Endodermal cell (in vitro differentiated cells): ENCODE measurements around the gene DIP2B. TPM values are rescaled to one million over a fixed set of nuclear protein-coding genes. Genes with fewer than 3 reads are reported as not detected.
A peak's percentile ranks its signal among the peaks of the same experiment; 100 is the strongest.

Source experiments
- DNase-seq: peaks from one replicate; pipeline ENCODE4 v3.0.0-alpha.2; 2017
- H3K27ac ChIP-seq: 2 replicates; pipeline ENCODE4 v1.5.1; 2013; ENCODE audit warnings: mild to moderate bottlenecking, low read depth, low read length, moderate library complexity
- H3K27me3 ChIP-seq: 2 replicates; pipeline ENCODE4 v1.6.1; 2013; ENCODE audit warnings: mild to moderate bottlenecking, low read length, moderate library complexity; ENCODE audit not compliant: insufficient read depth, control insufficient read depth, poor library complexity, severe bottlenecking
- H3K36me3 ChIP-seq: 2 replicates; pipeline ENCODE4 v1.7.0; 2013; ENCODE audit warnings: mild to moderate bottlenecking, low read length, moderate library complexity; ENCODE audit not compliant: control insufficient read depth, insufficient read depth
- H3K4me1 ChIP-seq: one replicate; pipeline ENCODE4 v1.7.0; 2013; ENCODE audit warnings: low read length; ENCODE audit not compliant: control insufficient read depth, insufficient read depth
- H3K4me3 ChIP-seq: 2 replicates; pipeline ENCODE4 v1.5.1; 2013; ENCODE audit warnings: mild to moderate bottlenecking, low read length, moderate library complexity
- H3K9ac ChIP-seq: 2 replicates; pipeline ENCODE4 v1.6.1; 2013; ENCODE audit warnings: mild to moderate bottlenecking, low read length, moderate library complexity; ENCODE audit not compliant: poor library complexity, severe bottlenecking; ENCODE audit errors: extremely low read depth
- H3K9me3 ChIP-seq: 2 replicates; pipeline ENCODE4 v1.6.1; 2013; ENCODE audit warnings: mild to moderate bottlenecking, low read length, moderate library complexity; ENCODE audit not compliant: control insufficient read depth
- H3K27ac Mint-ChIP-seq: 2 replicates; pipeline ENCODE4 v1.8.0; 2020; ENCODE audit warnings: mixed read lengths
- H3K27me3 Mint-ChIP-seq: 2 replicates; pipeline ENCODE4 v1.8.0; 2021; ENCODE audit warnings: mild to moderate bottlenecking, mixed read lengths; ENCODE audit not compliant: insufficient read depth
- H3K36me3 Mint-ChIP-seq: 2 replicates; pipeline ENCODE4 v1.8.0; 2020; ENCODE audit warnings: low read depth, mixed read lengths
- H3K4me1 Mint-ChIP-seq: 2 replicates; pipeline ENCODE4 v1.8.0; 2020; ENCODE audit warnings: mixed read lengths
- H3K4me3 Mint-ChIP-seq: 2 replicates; pipeline ENCODE4 v1.8.0; 2020; ENCODE audit warnings: mild to moderate bottlenecking, moderate library complexity, mixed read lengths
- H3K9me3 Mint-ChIP-seq: 2 replicates; pipeline ENCODE4 v1.8.0; 2020; ENCODE audit warnings: mild to moderate bottlenecking, mixed read lengths
- WGBS, 2 experiments: methylation state at CpG; one replicate each; pipeline versions ENCODE4 v1.1.5 to v1.1.7; 2013; ENCODE audit warnings: missing lambda C conversion rate in 2 of 2, mixed read lengths in 1 of 2; ENCODE audit not compliant: insufficient coverage in 1 of 2, insufficient read length in 1 of 2; 5-methylcytosine and 5-hydroxymethylcytosine counted together
- total RNA-seq, 2 donors: library from RNA; stranded (reverse); fragmentation: NEBNext Ultra II Directional in 1 of 2; extraction: Animal tissue kit (Norgen Biotek cat#: 25700) in 1 of 2; gene quantifications; 2 replicates in 1 of 2; 3 replicates in 1 of 2; pipeline ENCODE4 v1.2.1, GENCODE V29; 2021
- TF ChIP-seq, protein P1 (sequence below): fragments of 200-600 bp; sonication (generic); conservative IDR thresholded peaks from 2 replicates; pipeline ENCODE4 v1.5.0; 2021; ENCODE audit warnings: antibody characterized with exemption, mild to moderate bottlenecking

DIP2B gene
- total RNA-seq, 2 donors from 2014 or later = 20.6 to 21.3 TPM

DNA sequence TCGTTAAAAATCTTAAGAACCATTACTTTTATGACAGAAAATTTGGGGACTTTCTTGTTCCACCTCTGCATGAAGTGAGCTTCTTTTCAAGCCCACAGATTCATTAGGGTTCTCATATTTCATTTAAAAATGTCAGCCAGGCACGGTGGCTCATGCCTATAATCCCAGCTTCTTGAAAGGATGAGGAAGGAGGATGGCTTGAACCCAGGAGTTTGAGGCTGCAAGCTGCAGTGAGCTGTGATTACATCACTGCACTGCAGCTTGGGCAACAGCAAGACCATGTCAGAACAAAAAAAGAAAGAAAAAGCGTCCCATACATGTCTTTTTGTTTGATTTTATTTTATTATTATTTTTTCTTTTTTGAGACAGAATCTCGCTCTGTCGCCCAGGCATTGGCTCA, 215.7 kb downstream of the DIP2B start:
- no peaks in the 10 kb centered on the region for H3K27me3 Mint-ChIP-seq
- no peak overlapping the region for H3K4me3 Mint-ChIP-seq
- no peaks in the 10 kb centered on the region for H3K9me3 ChIP-seq
- H3K36me3 Mint-ChIP-seq = peaks cover 73% of the 10 kb centered on the region
- no peaks in the 10 kb centered on the region for H3K4me1 ChIP-seq
- H3K27me3 ChIP-seq = no peaks in the 10 kb centered on the region
- H3K27ac Mint-ChIP-seq = no peak overlapping the region
- H3K4me1 Mint-ChIP-seq = no peaks in the 10 kb centered on the region
- H3K36me3 ChIP-seq = peaks cover 61% of the 10 kb centered on the region
- DNase-seq = no peak
- 93 to 99% methylated on average over 2 to 3 of the region's 5 CpGs for WGBS, 2 experiments
- TF ChIP-seq, protein P1, sequence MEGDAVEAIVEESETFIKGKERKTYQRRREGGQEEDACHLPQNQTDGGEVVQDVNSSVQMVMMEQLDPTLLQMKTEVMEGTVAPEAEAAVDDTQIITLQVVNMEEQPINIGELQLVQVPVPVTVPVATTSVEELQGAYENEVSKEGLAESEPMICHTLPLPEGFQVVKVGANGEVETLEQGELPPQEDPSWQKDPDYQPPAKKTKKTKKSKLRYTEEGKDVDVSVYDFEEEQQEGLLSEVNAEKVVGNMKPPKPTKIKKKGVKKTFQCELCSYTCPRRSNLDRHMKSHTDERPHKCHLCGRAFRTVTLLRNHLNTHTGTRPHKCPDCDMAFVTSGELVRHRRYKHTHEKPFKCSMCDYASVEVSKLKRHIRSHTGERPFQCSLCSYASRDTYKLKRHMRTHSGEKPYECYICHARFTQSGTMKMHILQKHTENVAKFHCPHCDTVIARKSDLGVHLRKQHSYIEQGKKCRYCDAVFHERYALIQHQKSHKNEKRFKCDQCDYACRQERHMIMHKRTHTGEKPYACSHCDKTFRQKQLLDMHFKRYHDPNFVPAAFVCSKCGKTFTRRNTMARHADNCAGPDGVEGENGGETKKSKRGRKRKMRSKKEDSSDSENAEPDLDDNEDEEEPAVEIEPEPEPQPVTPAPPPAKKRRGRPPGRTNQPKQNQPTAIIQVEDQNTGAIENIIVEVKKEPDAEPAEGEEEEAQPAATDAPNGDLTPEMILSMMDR = no peak
- no peak overlapping the region for H3K27ac ChIP-seq
- H3K9ac ChIP-seq = no peak overlapping the region
- no peak overlapping the region for H3K4me3 ChIP-seq
- H3K9me3 Mint-ChIP-seq = no peaks in the 10 kb centered on the region

DNA sequence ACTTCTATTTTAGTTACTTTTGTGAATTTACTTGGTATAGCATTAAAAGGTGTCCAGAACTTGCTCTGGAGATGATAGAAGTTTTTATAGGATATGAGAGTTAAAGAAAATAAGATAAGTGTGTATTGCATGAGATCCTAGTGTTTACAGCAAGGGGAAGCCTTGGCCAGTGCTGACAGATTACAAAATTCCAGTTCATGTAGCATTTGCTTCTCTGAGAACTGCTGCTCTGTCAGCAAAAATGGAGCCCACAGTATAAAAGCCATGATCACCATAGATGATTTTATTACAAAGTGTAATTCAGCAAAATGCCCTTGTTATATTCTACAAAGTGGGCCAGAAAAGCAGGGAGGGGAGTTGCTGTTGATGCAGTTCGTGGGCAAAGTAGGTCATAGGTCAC, 219.1 kb downstream of the DIP2B start:
- no peaks in the 10 kb centered on the region for H3K4me1 ChIP-seq
- Mint-ChIP-seq H3K4me3 (no peak overlapping the region), H3K36me3 (peaks cover 71% of the 10 kb centered on the region), H3K27me3 (no peaks in the 10 kb centered on the region), H3K27ac (peak overlapping the region; percentile 52), H3K9me3 (no peaks in the 10 kb centered on the region), H3K4me1 (no peaks in the 10 kb centered on the region)
- H3K9ac ChIP-seq = no peak overlapping the region
- H3K36me3 ChIP-seq = peaks cover 72% of the 10 kb centered on the region
- H3K9me3 ChIP-seq = no peaks in the 10 kb centered on the region
- H3K4me3 ChIP-seq = no peak overlapping the region
- no peaks in the 10 kb centered on the region for H3K27me3 ChIP-seq
- no peak for DNase-seq
- TF ChIP-seq, protein P1 = no peak
- 97 to 100% methylated on average over 1 of the region's 1 CpG for WGBS, 2 experiments
- H3K27ac ChIP-seq = no peak overlapping the region

DNA sequence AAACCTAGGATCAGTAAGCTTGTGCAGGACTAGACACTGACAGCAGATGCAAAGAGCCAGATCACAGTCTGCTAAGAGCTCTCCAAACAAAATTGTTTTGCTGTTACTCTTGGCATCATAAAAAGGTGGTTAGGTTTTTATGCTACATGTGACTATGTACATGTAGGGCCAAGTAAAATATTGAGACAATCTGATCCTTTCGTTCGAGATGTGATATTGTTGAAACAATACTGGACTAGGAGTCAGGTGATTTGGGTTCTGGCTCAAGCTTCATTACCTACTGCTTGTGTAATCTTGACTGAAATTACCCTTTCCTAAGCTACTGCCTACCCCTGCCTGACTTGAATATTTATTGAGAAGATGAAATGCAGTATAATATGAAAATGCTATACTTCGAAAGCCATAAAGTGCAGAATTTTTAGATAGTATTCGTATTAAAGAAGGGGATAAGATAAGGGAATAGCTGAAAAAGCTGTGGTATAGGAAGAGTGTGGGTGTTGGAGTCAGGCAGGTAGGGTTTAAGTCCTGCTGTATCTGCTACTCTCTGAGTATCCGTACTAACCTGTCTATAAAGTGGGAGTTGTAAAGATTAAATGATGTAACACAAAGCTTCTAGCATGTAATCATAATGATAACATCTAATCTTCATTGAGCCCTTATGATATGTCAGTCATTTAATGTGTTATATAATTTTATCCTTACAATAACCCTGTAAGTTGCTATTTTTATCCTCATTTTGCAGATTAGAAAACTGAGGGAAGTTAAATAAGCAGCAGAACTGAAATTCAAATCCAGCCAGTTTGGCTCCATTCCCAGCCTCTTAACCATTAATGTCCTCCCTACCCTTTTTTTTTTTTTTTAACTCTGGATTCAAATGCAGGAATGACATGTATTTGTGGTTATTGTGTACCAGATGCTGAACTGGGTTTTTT, 220.5 kb downstream of the DIP2B start:
- no peak overlapping the region for H3K4me3 ChIP-seq
- peaks cover 79% of the 10 kb centered on the region for H3K36me3 ChIP-seq
- Mint-ChIP-seq H3K27ac (no peak overlapping the region), H3K27me3 (no peaks in the 10 kb centered on the region), H3K4me3 (no peak overlapping the region), H3K36me3 (peaks cover 75% of the 10 kb centered on the region), H3K9me3 (no peaks in the 10 kb centered on the region), H3K4me1 (no peaks in the 10 kb centered on the region)
- WGBS, 2 experiments = 90 to 100% methylated on average over 4 of the region's 5 CpGs
- no peak for DNase-seq
- TF ChIP-seq, protein P1 = no peak
- no peak overlapping the region for H3K27ac ChIP-seq
- H3K9ac ChIP-seq = no peak overlapping the region
- H3K9me3 ChIP-seq = no peaks in the 10 kb centered on the region
- H3K4me1 ChIP-seq = no peaks in the 10 kb centered on the region
- no peaks in the 10 kb centered on the region for H3K27me3 ChIP-seq
